ENCODE results near the gene USP22. TPM values are rescaled to one million over a fixed set of nuclear protein-coding genes. Genes with fewer than 3 reads are reported as not detected.

The USP22 gene
- polyA plus RNA-seq, 1 experiment: 288 TPM

DNA sequence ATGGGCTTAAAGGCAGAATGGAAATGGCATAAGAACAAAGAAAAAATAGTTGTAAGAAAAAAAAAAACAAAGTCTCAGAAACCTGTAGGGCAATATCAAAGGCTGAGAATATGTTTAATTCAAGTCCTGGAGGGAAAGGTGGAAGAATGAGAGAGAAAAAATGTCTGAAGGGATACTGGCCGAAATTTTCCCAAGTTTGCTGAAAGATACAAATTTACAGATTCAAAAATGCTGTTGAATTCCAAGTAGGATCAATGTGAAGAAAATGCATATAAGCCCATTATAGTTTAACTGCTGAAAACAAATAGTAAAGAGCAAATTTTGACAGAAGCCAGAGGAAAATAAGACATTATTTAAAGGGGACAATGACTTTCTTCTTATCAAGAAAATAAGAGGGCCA is 6.6 kb upstream of the USP22 start:
- DNase-seq (ENCODE audit: low read depth, low spot score): no peak
- H3K9me3 ChIP-seq (ENCODE audit: control insufficient read depth, insufficient read depth, low read length): no peaks in the 10 kb centered on the region
- no peak overlapping the region for H3K27ac ChIP-seq (ENCODE audit: low read depth, low read length)
- TF ChIP-seq CTCF (IDR thresholded peaks at IDR 0.05; ENCODE audit: low read depth, low read length): no peak
- ChIA-PET POLR2A (no interaction called here), CTCF (interaction anchor here (1.0 kb wide), 1 partner anchor 462 kb away, joined by 6 read pairs; no protein-coding TSS in a partner anchor)
- H3K4me3 ChIP-seq (ENCODE audit: low read depth, low read length): no peak overlapping the region
- H3K27me3 ChIP-seq (ENCODE audit: control insufficient read depth, insufficient read depth, low read length): peaks cover 9% of the 10 kb centered on the region

DNA sequence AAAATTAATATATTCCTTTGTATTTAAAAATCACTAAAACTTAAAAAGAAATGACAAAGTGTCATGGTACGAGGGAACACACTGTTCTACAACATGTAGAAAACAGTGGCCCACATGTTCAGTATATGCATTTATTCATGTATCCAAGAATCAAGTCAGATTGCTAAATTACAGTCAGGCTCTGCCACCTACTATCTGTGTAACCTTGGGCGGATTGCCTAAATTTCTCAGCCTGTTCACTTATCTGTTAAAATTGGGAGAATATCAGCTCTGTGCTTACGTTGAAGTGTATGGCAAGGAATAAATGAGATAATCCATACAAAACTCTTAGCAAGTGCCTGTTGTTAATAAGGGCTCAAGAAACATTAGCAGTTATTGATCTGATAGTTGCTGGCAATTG is 3.4 kb upstream of the USP22 start:
- no peak overlapping the region for H3K4me3 ChIP-seq (ENCODE audit: low read depth, low read length)
- DNase-seq (ENCODE audit: low read depth, low spot score): no peak
- no peak overlapping the region for H3K27ac ChIP-seq (ENCODE audit: low read depth, low read length)
- ChIA-PET POLR2A (interaction anchor here (0.6 kb wide), 1 partner anchor 229 kb away, joined by 3 read pairs; no protein-coding TSS in a partner anchor), CTCF (no interaction called here)
- no peaks in the 10 kb centered on the region for H3K9me3 ChIP-seq (ENCODE audit: control insufficient read depth, insufficient read depth, low read length)
- no peak for TF ChIP-seq CTCF (IDR thresholded peaks at IDR 0.05; ENCODE audit: low read depth, low read length)
- peaks cover 3% of the 10 kb centered on the region for H3K27me3 ChIP-seq (ENCODE audit: control insufficient read depth, insufficient read depth, low read length)

DNA sequence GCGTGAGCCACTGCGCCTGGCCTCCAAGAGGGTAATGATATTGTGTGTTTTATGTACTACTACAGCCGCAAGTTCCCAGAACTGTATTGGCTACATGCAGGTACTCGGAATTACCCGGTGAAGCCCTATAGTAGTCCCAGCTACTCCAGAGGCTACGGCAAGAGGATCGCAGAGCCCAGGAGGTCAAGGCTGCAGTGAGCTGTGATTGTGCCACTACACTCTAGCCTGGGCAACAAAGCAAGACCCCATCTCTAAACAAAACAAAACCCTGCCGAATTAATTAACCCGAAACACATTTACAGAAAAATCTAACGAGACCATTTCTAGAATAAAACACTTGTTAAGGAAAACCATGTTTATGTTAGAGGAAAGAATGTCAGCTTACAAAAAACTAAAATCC is 2.2 kb upstream of the USP22 start:
- Histone ChIP-seq H3K9me3 (ENCODE audit: control insufficient read depth, insufficient read depth, low read length) (no peaks in the 10 kb centered on the region), H3K27me3 (ENCODE audit: control insufficient read depth, insufficient read depth, low read length) (peaks cover 3% of the 10 kb centered on the region), H3K27ac (ENCODE audit: low read depth, low read length) (no peak overlapping the region), H3K4me3 (ENCODE audit: low read depth, low read length) (no peak overlapping the region)
- CTCF ChIA-PET: interaction anchor here (1.4 kb wide), 1 partner anchor 12 kb away, joined by 4 read pairs; no protein-coding TSS in a partner anchor
- TF ChIP-seq CTCF (IDR thresholded peaks at IDR 0.05; ENCODE audit: low read depth, low read length): no peak
- DNase-seq (ENCODE audit: low read depth, low spot score): no peak
- POLR2A ChIA-PET: no interaction called here

GRCh38 chr17:21043296-21044232 is 753 bp upstream of the USP22 start:
- ChIA-PET POLR2A (interaction anchor here (0.6 to 2.2 kb wide), 13 partner anchors 9 to 243 kb away, joined by 3 to 11 read pairs (median 5); partner anchors contain the start of gene TMEM11), CTCF (interaction anchor here (0.5 to 1.9 kb wide), 22 partner anchors 9 to 862 kb away, joined by 3 to 11 read pairs (median 4); no protein-coding TSS in a partner anchor)
- no peaks in the 10 kb centered on the region for H3K9me3 ChIP-seq (ENCODE audit: control insufficient read depth, insufficient read depth, low read length)
- H3K4me3 ChIP-seq (ENCODE audit: low read depth, low read length): peak overlapping the region; percentile 69
- DNase-seq (ENCODE audit: low read depth, low spot score): peak; percentile 98
- H3K27ac ChIP-seq (ENCODE audit: low read depth, low read length): peak overlapping the region; percentile 90
- H3K27me3 ChIP-seq (ENCODE audit: control insufficient read depth, insufficient read depth, low read length): no peaks in the 10 kb centered on the region
- peak; percentile 80 for TF ChIP-seq CTCF (IDR thresholded peaks at IDR 0.05; ENCODE audit: low read depth, low read length)
